Caki2 (cell line): Measurements from ENCODE around the gene SV2B. TPM values are rescaled to one million over a fixed set of nuclear protein-coding genes. Genes with fewer than 3 reads are reported as not detected.
"Not testable (repeated sequence)": the region's sequence is repeated elsewhere in the genome, so short reads cannot be mapped to it uniquely, and the experiment has no call there.

Source experiments
- DNase-seq: peaks from one replicate; pipeline ENCODE4 v3.0.0-alpha.2; 2015; ENCODE audit warnings: low read depth
- in situ Hi-C: cut with HindIII; loops from 2 replicates; pipeline ENCODE4 v1.10.0; 2016; ENCODE audit warnings: low sequenced_read_pairs, low pct_unique_long_range_greater_than_20kb, mixed read lengths
- total RNA-seq: library from RNA; depleted of rRNA; stranded (reverse); fragments of >200 nt; shearing (Covaris generic); gene quantifications from 2 replicates; pipeline ENCODE4 v1.2.3, GENCODE V29; 2014; ENCODE audit warnings: low replicate concordance

Gene SV2B
- total RNA-seq, 1 experiment from 2014 or later, result not detected

DNA sequence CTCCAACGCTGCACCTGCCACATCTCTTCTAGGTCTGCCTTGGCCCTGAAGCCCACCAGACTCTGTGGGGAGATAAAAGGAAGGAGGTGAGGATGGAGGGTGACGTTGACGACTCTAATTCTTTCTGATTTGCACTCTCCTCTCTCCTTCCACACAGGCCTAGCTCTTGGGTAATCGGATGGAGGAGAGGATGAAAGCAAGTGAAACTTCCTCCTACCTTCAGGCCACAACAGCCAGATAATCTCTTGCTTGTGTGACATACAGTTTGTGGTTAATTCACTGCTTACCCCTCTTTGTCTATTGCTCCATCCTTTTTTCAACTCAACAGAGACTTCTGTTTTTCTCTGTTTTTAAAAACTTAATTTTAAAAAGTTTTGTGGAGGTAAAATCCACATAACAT, 208.1 kb downstream of the SV2B start:
- DNase-seq, result no peak
- in situ Hi-C loops, result no loop called here

DNA sequence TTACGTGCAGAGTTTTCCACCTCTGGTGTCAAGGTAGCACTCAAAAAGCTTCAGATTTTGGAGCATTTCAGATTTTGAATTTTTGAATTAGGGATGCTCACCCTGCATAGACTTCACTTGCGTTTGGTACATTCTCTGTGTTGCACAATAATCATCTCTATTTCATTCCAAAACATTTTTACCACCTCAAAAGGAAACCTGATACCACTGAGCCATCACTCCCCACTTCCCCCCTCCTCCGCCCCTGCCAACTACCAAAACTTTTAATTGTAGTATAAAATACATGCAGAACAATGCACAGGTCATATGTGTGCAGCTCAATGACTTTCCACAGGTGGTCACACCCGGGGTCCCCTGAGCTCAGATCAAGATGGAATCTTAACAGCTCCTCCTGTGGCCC, 208.8 kb downstream of the SV2B start:
- in situ Hi-C loops, result no loop called here

DNA sequence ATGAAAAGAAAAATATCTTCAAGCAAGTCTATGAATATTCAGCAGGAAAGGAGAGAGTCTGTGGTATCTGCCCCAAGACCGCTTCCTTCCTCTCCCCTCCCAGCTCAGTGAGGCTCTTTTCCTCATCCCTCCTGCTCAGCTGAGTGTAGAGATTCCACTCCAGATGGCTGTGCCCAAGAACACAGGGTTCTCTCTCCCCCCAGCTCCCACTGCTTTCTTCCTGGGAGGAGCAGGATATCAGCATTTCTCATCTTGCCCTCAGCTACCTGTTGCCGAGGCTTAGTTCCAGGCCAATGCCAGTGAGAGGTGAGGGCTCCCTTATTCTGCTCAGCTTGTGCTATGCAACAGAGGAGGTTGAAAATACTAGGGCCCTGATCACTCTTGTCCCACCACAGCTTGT, 211.9 kb downstream of the SV2B start:
- no peak for DNase-seq
- in situ Hi-C loops, result no loop called here

More for the DNA sequence above, 208.8 kb downstream of the SV2B start:
- no peak for DNase-seq

DNA sequence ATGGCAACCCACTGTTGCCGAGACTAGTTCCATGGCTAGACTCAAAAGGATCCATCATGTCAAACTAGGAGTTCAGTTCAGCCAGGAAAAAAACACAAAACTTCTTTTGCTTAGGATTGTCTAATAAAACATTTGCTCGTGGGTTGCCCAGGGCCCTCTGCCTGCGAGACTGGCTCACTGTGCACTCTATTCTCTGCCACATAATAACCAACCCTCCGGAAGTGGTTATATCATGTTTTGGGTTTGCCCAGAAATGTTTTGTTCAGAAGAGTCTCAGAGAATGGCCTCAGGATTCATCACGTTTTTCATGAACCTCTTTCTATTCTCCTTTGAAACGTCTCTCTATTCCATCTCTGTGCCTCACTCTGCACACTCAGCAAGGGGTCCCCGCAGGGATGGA, 216.1 kb downstream of the SV2B start:
- in situ Hi-C loops, result no loop called here
- no peak for DNase-seq

DNA sequence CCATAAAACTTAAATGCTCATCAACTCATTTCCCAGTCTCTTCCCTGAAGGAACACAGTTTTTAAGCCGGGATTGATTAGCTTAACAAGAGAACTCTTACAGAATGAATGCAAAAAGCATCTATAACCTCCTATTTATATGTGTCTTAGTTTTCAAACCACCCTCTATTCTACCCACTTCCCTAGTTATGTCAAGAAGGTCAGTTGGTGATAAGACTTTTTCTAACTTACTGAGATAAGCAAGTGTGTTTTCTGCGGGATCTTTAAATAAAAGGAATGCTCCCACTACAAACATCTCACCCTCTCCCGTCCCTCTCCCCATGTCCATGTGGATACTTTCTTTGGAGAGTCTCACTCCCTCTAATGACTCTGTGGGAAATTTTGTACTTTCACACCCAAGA, 218.5 kb downstream of the SV2B start:
- in situ Hi-C loops, result no loop called here
- no peak for DNase-seq

DNA sequence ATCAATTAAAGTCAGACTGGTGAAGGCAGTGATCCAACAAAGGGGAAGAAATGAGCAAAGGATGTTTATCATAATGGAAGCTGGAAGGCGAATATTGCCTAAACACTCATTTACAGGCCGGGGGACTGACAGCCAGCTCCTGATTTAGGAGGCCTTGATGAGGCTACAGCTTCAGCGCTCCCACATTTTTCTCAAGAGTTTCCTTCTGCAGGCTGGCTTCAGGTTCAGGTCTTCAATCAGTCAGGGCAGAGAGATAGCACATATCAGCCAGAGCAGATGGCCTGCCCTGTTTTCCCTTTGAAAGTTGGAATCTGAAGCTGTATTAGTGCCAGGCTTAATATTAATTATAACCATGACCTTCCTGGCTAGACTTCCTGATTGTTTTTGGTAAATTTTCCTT, 218.9 kb downstream of the SV2B start:
- in situ Hi-C loops, result no loop called here
- DNase-seq, result no peak

DNA sequence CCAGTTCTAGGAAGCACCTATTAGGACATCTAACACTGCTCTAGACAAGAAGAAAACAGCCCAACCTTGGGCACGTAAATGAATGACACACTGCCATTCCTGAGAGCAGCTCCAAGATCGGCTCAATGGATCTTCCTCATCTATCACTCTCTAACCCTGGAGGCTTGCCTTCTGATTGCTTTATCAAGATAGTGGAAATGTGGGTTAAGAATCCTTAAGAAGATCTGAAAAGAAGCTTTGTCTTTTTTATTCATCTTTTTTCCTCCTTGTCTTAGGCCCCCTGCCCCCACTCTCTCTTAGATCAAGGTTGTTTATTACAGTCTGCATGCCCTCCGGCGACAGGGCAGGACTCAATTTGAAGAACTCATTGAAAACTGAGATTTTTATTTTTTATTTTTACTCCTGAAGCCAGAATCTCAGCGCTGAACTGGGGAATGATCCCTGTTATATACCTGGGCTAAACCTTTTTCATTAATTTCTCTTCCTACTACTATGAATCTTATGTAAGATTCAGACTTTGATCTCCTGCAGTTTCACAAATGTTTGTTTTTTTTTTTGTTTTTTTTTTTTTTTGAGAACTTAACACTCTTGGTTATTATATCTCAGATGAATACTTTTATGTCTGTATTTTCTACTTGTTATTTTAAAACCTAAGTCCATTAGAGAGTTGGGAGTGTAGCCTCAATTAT, 219.5 kb downstream of the SV2B start:
- in situ Hi-C loops, result no loop called here
- DNase-seq, result no peak

DNA sequence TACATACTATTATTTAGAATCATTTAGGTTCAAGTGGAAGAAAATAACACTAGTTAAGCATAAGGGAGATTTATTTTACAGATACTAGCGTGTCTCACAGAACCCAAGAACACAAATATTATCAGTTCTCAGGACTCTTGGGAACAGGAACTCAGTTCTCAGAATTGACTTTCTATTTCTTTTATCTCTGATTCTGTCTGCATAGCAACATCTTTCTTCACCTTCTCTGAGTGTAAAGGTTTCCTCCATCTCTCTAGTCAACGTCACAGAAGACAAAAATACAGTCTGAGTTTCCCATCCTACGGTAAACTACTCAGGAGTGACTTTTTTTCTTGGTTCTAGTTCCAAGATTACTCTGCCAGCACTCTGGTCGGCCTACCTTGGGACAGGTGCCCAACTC, 220.0 kb downstream of the SV2B start:
- in situ Hi-C loops, result no loop called here
- no peak for DNase-seq

DNA sequence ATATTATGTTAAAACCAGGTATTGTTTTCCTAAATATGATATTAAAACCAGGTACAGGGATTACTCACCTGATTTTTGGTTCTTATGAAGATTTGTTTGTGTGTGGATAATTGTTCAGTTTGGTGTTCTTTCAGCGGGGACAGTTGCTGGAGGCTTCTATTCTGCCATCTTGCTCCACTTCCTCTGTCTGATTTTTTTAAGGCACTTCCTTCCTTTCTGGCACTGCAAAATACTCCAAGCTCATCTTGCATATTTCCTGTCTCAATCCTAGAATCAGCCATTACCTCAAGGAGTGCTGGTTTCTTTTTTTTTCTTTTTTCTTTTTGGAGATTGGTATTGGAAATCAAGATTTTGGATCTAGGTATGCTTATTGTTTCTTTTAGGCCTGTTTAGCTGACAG, 229.9 kb downstream of the SV2B start:
- in situ Hi-C loops, result no loop called here

DNA sequence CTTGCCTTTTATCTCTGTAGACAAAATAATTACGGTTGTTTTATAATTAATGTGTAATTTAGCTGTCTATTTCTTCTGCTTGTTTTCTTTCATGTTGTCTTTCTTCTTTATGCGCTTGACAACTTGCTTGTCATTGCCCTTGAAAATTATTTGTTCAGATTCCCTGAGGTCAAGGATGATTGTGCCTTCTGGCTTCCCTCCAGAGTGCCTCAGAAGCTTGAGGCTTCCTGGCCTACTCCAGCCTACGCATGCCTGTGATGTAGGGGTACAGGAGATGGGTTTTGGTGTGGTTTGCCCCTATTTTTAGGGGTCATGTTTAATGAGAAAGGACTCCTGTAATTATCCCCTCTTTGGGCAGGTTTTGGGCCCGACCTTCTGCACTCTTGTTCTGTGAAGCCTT, 231.5 kb downstream of the SV2B start:
- DNase-seq, result no peak
- in situ Hi-C loops, result no loop called here

More for the DNA sequence above, 229.9 kb downstream of the SV2B start:
- no peak for DNase-seq

DNA sequence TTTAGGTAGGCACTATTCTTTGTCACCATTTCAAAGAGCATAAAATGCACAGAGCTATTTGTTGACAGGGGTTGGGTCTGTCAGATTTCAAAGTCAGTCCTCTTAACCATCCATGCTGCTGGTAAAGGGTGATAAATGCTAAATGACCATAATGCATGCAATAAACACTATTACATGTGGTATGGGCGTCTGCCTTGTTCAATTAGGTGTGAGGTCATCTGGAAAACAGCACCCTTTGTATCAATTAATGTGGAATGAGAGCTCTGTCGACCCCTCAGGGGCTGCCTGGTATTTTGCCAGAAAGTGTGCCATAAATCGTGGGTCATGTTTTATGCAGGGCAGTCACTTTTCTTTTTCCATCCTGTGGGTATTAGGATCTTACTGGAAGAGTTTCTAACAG, 235.6 kb downstream of the SV2B start:
- in situ Hi-C loops, result no loop called here
- no peak for DNase-seq

DNA sequence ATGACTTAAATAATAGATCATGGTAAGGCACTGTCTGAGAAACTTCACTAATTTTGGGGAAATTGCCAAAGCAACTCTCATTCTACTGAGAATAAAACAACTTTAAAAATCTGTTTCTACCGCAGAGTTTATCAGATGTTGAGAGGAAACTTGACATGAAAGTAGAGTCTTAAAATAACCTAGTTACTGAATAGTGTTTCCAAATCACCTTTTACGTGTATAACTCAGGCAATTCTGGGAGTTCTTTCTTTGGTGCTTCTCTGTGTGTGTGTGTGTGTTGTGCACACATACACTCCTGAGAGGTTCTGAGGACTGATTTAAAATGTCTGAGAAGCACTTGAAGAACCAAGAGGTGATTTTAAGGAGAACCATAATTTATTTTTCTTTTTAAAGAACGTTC, 236.6 kb downstream of the SV2B start:
- no peak for DNase-seq
- in situ Hi-C loops, result no loop called here

DNA sequence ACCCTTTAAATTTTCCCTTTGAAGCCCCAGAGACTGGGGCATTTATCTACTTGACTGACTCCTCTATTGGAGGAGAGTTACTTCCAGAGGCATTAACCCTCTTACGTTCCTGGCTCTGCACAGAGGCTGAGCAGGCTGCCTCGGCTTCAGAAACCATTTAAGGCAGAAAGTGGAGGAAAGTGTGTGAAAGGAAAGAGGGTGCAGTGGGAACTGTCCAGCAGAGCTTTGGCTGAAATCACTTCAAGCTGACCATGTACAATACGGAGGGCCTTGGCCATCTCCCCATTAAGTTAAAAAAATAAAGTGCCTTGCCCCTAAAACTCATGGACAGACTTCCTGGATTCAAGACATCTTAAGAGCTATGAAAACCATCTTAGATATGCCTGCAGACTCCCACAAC, 238.7 kb downstream of the SV2B start:
- in situ Hi-C loops, result no loop called here

DNA sequence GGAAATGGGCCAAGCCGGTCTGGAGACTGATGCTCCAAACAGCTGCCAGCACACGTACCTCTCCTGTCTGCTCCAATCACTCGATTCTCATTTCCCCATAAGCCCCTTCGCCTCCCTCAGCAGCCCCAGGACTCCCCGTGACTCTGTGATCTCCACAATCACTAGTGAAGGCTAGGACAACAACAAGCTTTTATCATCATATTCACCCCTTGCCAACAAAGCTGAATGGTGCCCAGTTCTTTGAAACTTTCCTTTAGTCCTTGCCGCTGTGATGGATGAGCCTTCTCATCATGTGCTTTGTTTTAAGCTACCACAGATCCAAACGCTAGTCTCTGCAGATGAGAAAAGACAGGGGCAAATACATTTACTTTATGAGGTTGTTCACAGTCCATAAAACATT, 242.0 kb downstream of the SV2B start:
- in situ Hi-C loops, result no loop called here
- no peak for DNase-seq

More for the DNA sequence above, 238.7 kb downstream of the SV2B start:
- no peak for DNase-seq

DNA sequence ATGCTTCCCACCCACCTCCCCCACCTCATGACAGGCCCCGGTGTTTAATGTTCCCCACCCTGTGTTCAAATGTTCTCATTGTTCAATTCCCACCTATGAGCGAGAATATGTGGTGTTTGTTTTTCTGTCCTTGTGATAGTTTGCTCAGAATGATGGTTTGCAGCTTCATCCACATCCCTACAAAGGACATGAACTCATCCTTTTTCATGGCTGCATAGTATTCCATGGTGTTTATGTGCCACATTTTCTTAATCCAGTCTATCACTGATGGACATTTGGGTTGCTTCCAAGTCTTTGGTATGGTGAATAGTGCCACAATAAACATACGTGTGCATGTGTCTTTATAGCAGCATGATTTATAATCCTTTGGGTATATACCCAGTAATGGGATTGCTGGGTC, 244.9 kb downstream of the SV2B start:
- in situ Hi-C loops, DNase-seq: not testable (repeated sequence)

DNA sequence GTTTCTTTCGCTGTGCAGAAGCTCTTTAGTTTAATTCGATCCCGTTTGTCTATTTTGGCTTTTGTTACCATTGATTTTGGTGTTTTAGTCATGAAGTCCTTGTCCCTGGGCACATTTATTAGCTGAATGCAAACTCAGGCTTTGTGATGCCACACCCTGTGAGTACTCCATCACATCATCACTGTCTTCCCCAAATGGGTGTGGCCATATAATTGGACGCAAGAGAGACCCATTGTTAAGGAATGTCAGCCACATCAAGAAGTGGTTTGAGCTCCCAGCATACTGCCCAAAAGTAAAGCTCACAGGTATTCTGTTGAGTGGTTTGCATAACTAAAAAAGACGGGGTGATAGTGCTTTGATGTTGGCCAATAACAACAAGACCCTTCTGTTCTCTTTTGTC, 245.7 kb downstream of the SV2B start:
- no peak for DNase-seq
- in situ Hi-C loops, result no loop called here

DNA sequence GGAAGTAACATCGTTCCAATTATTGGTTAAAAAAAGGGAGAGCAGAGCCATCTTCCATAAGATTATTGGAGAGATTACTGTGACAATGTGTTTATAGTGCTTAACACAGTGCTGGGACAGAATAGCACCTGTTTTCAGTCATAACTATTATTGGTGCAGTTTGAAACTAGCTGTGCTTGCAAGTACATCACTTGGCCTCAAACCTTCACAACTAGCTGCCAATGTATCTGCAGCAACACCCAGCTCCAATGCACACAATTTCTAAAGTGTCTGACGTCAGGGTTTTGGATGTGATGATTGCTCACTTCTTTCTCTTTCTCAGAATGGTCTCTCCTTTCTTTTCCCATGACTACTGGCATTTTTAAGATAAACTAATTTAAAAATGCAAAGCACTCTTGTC, 246.2 kb downstream of the SV2B start:
- DNase-seq, result no peak
- in situ Hi-C loops, result no loop called here

DNA sequence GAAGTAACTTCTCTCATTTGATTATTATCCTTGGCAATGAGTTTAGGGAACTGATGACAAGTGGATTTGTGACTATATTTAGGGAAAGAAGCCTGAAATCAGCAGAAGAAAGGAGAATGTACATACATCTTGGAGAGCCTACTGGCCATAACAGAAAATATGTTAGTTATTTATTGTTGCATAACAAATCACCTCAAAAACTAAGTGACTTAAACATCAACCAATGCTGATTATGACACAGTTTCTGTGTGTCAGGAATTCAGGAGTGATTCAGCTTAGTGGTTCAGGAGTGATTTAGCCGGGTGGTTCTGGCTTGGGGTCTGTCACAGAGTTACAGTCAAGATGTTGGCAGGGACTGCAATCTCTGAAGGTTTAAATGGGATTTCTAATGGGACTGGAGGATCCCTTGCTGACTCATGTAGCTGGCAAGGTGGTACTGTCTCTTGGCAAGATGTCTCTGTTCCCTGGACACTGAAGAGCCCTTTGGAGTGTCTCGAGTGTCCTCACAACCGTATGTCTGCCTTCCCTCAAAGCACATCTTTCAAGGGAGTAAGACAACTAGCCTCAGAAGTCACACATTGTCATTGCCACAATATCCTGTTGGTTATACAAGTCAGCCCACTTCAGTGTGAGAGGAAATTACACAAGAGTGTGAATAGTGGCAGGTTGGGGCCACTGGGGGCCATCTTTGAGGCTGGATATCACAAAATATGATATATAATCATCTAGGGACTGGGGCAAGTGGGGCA, 248.9 kb downstream of the SV2B start:
- in situ Hi-C loops, result no loop called here
- no peak for DNase-seq
